Pons (tissue), 1 donor: Measurements from ENCODE around the gene EDNRB.
"Not testable (repeated sequence)": the region's sequence is repeated elsewhere in the genome, so short reads cannot be mapped to it uniquely, and the experiment has no call there.

ENCODE experiments used
- DNase-seq: peaks from one replicate; pipeline ENCODE4 v3.0.0-alpha.2; 2016; ENCODE audit warnings: low spot score

EDNRB gene

GRCh38 chr13:77896977-77897376, 21.7 kb downstream of the EDNRB start:
- DNase-seq, result no peak

- no peak for DNase-seq
These were observed 22.1 kb downstream of the EDNRB start for GRCh38 chr13:77896536-77896935.

GRCh38 chr13:77894743-77895142, 23.9 kb downstream of the EDNRB start:
- DNase-seq, result no peak

GRCh38 chr13:77893066-77893465, 25.6 kb downstream of the EDNRB start:
- DNase-seq, result no peak

GRCh38 chr13:77892491-77892890, 26.1 kb downstream of the EDNRB start:
- DNase-seq, result peak; percentile 52

- DNase-seq, result no peak
These were observed 27.1 kb downstream of the EDNRB start for GRCh38 chr13:77891486-77891885.

GRCh38 chr13:77891041-77891440, 27.6 kb downstream of the EDNRB start:
- no peak for DNase-seq

- DNase-seq, result no peak
These were observed 35.3 kb downstream of the EDNRB start for GRCh38 chr13:77883328-77883727.

GRCh38 chr13:77878190-77878589, 40.4 kb downstream of the EDNRB start:
- no peak for DNase-seq

- no peak for DNase-seq
These were observed 42.5 kb downstream of the EDNRB start for GRCh38 chr13:77876176-77876575.

GRCh38 chr13:77874406-77874805, 44.2 kb downstream of the EDNRB start:
- no peak for DNase-seq

- DNase-seq, result no peak
These were observed 45.6 kb downstream of the EDNRB start for GRCh38 chr13:77872995-77873394.

GRCh38 chr13:77871596-77871995, 47.0 kb downstream of the EDNRB start:
- no peak for DNase-seq

GRCh38 chr13:77868717-77869116, 49.9 kb downstream of the EDNRB start:
- no peak for DNase-seq

- no peak for DNase-seq
These were observed 51.7 kb downstream of the EDNRB start for GRCh38 chr13:77866971-77867370.

GRCh38 chr13:77865622-77866021, 53.0 kb downstream of the EDNRB start:
- DNase-seq, result no peak

GRCh38 chr13:77863144-77863543, 55.5 kb downstream of the EDNRB start:
- DNase-seq, result no peak

GRCh38 chr13:77861741-77862140, 56.9 kb downstream of the EDNRB start:
- no peak for DNase-seq

GRCh38 chr13:77860507-77860981, 58.1 kb downstream of the EDNRB start:
- no peak for DNase-seq

- DNase-seq, result no peak
These were observed 59.2 kb downstream of the EDNRB start for GRCh38 chr13:77859450-77859849.

- no peak for DNase-seq
These were observed 61.0 kb downstream of the EDNRB start for GRCh38 chr13:77857531-77858209.

- DNase-seq, result peak; percentile 86
These were observed 64.9 kb downstream of the EDNRB start for GRCh38 chr13:77853703-77854102.

GRCh38 chr13:77848050-77848449, 70.6 kb downstream of the EDNRB start:
- not testable (repeated sequence) for DNase-seq

GRCh38 chr13:77846173-77846572, 72.5 kb downstream of the EDNRB start:
- DNase-seq, result no peak
